PC-9 (cell line): ENCODE measurements around the gene ABCC6. TPM values are rescaled to one million over a fixed set of nuclear protein-coding genes. Genes with fewer than 3 reads are reported as not detected.

ENCODE experiments used
- BruUV-seq: library from RNA; stranded (reverse); fragments of 400-500 nt; replicated peaks from 2 replicates; lab custom pipeline; 2021; lab: Mats Ljungman, UMichigan
- CTCF ChIA-PET: fragments of 300-600 bp; sonication (Branson Sonifier 250); formaldehyde crosslinking; loops from one replicate; lab custom pipeline; 2022; ENCODE audit warnings: antibody characterized with exemption; lab: Charles Lee
- POLR2A ChIA-PET: fragments of 300-600 bp; sonication (Branson Sonifier 250); formaldehyde crosslinking; loops from one replicate; lab custom pipeline; 2022; ENCODE audit warnings: antibody characterized with exemption; ENCODE audit not compliant: unreplicated experiment; lab: Charles Lee
- DNase-seq, 2 experiments: peaks; one replicate each; pipeline versions ENCODE4 v3.0.0 to v3.0.0-alpha.2; 2015 to 2022; ENCODE audit warnings: mixed read lengths in 1 of 2
- H2AFZ ChIP-seq: fragments of 200-600 bp; sonication (generic); 2 replicates; pipeline ENCODE4 v1.8.1; 2017; ENCODE audit warnings: antibody characterized with exemption
- H3F3A ChIP-seq: fragments of 200-600 bp; sonication (generic); 2 replicates; pipeline ENCODE4 v1.8.1; 2017; ENCODE audit warnings: antibody characterized with exemption, mild to moderate bottlenecking, low read depth; ENCODE audit not compliant: insufficient read depth
- H3K27ac ChIP-seq: fragments of 200-600 bp; sonication (generic); 2 replicates; pipeline ENCODE4 v1.6.1; 2016; ENCODE audit warnings: mixed run types
- H3K27me3 ChIP-seq: fragments of 200-600 bp; sonication (generic); 2 replicates; pipeline ENCODE4 v1.6.1; 2016; ENCODE audit warnings: low read depth, mixed run types; ENCODE audit not compliant: insufficient read depth
- H3K36me3 ChIP-seq: fragments of 200-600 bp; sonication (generic); 2 replicates; pipeline ENCODE4 v1.6.1; 2016; ENCODE audit warnings: low read depth, mixed run types
- H3K4me1 ChIP-seq: fragments of 200-600 bp; sonication (generic); replicated peaks from 2 replicates; pipeline ENCODE4 v1.6.1; 2016; ENCODE audit warnings: mixed run types; ENCODE audit not compliant: insufficient read depth
- H3K4me2 ChIP-seq: fragments of 200-600 bp; sonication (generic); 2 replicates; pipeline ENCODE4 v1.6.1; 2017; ENCODE audit warnings: mixed run types
- H3K4me3 ChIP-seq: fragments of 200-600 bp; sonication (generic); 2 replicates; pipeline ENCODE4 v1.6.1; 2016; ENCODE audit warnings: mixed run types
- H3K79me2 ChIP-seq: fragments of 200-600 bp; sonication (generic); 2 replicates; pipeline ENCODE4 v1.6.1; 2017; ENCODE audit warnings: low read depth, mixed run types
- H3K9me2 ChIP-seq: fragments of 200-600 bp; sonication (generic); 2 replicates; pipeline ENCODE4 v1.8.1; 2017; ENCODE audit warnings: mild to moderate bottlenecking; ENCODE audit not compliant: insufficient read depth
- H3K9me3 ChIP-seq: fragments of 200-600 bp; sonication (generic); 2 replicates; pipeline ENCODE4 v1.8.1; 2016; ENCODE audit warnings: low read depth; ENCODE audit not compliant: insufficient read depth
- H4K20me1 ChIP-seq: fragments of 200-600 bp; sonication (generic); 2 replicates; pipeline ENCODE4 v1.8.1; 2017; ENCODE audit not compliant: insufficient read depth
- EZH2 ChIP-seq: fragments of 200-600 bp; sonication (generic); IDR thresholded peaks from 2 replicates; pipeline ENCODE4 v1.8.0; 2017; ENCODE audit warnings: antibody characterized with exemption, low read depth
- intact Hi-C: fragments of 100-400 bp; cut with micrococcal nuclease; formaldehyde crosslinking; loops from one replicate; pipeline ENCODE4 v1.10.0; 2022; ENCODE audit not compliant: unreplicated experiment
- total RNA-seq: library from RNA; stranded (reverse); gene quantifications from 2 replicates; pipeline ENCODE4 v1.2.3, GENCODE V29; 2021
- TF ChIP-seq, protein P1 (sequence below): fragments of 200-600 bp; sonication (generic); conservative IDR thresholded peaks from 2 replicates; pipeline ENCODE4 v1.6.1; 2017; ENCODE audit warnings: mixed run types, antibody characterized with exemption, mild to moderate bottlenecking, moderate library complexity

The ABCC6 gene
- total RNA-seq, 1 experiment from 2014 or later: 2.8 TPM

GRCh38 chr16:16122264-16122663 lies 101.0 kb downstream of the ABCC6 start:
- no TSS peak for BruUV-seq
- Histone ChIP-seq H3K36me3 (peaks cover 26% of the 10 kb centered on the region), H3K79me2 (no peaks in the 10 kb centered on the region), H3K27me3 (no peaks in the 10 kb centered on the region), H3K9me3 (no peaks in the 10 kb centered on the region), H3K4me1 (no peaks in the 10 kb centered on the region), H3F3A (peaks cover 28% of the 10 kb centered on the region), H4K20me1 (no peaks in the 10 kb centered on the region; the same call in 1 of the 2 replicates), H3K27ac (no peak overlapping the region), H3K4me2 (no peak overlapping the region), H3K4me3 (no peak overlapping the region), H2AFZ (no peak overlapping the region), H3K9me2 (no peaks in the 10 kb centered on the region)
- ChIA-PET CTCF (no interaction called here), POLR2A (no interaction called here)
- DNase-seq: no peak
- TF ChIP-seq EZH2: no peak
- TF ChIP-seq, protein P1, sequence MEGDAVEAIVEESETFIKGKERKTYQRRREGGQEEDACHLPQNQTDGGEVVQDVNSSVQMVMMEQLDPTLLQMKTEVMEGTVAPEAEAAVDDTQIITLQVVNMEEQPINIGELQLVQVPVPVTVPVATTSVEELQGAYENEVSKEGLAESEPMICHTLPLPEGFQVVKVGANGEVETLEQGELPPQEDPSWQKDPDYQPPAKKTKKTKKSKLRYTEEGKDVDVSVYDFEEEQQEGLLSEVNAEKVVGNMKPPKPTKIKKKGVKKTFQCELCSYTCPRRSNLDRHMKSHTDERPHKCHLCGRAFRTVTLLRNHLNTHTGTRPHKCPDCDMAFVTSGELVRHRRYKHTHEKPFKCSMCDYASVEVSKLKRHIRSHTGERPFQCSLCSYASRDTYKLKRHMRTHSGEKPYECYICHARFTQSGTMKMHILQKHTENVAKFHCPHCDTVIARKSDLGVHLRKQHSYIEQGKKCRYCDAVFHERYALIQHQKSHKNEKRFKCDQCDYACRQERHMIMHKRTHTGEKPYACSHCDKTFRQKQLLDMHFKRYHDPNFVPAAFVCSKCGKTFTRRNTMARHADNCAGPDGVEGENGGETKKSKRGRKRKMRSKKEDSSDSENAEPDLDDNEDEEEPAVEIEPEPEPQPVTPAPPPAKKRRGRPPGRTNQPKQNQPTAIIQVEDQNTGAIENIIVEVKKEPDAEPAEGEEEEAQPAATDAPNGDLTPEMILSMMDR: no peak
- intact Hi-C loops: no loop called here

- peaks cover 35% of the 10 kb centered on the region for H3K36me3 ChIP-seq
- ChIA-PET CTCF (no interaction called here), POLR2A (no interaction called here)
These were observed 102.0 kb downstream of the ABCC6 start for GRCh38 chr16:16121185-16121727.

DNA sequence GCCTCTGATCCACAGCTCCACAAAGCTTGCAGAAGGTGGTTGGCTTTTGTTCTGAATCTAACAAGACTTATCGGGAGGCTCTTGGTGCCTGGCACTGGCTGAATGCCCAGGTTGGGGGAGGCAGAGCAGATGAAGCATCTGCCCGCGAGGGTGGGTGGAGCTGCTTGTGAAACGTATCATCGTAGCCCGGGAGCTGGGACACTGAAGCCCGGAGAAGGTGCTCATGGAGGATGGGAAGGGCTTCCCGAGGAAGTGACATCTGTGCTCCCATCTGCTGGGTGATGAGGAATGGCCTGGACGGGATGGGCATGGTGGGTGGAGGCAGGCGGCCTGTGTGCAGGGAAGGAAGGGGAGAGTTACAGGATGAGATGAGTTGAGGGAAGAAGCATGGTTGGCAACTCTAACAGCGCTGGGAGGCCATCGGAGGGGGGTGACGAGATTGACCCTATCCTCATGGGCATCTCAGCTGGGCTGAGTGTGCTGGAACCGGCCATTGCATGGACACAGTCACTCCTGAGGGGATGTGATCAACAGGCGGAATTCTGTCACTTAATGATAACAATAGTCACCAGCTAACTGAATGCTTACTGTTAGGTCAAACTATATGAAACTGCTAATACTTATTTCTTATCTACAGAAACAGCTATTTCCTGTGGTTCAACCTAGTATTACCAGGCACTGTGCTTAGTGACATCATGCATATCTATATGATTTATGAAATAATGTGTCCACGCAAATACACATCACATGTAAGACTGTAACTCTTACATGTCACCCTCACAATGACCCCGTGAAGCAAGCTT lies 102.7 kb downstream of the ABCC6 start:
- no peak for TF ChIP-seq EZH2
- TF ChIP-seq, protein P1: no peak
- Histone ChIP-seq H3K27ac (no peak overlapping the region), H3F3A (peaks cover 11% of the 10 kb centered on the region), H3K79me2 (no peaks in the 10 kb centered on the region), H3K4me1 (no peaks in the 10 kb centered on the region), H2AFZ (no peak overlapping the region), H3K27me3 (no peaks in the 10 kb centered on the region), H4K20me1 (no peaks in the 10 kb centered on the region; the same call in 1 of the 2 replicates), H3K4me3 (no peak overlapping the region), H3K36me3 (peaks cover 35% of the 10 kb centered on the region), H3K9me2 (no peaks in the 10 kb centered on the region), H3K9me3 (no peaks in the 10 kb centered on the region), H3K4me2 (no peak overlapping the region)
- POLR2A ChIA-PET: interaction anchor here (0.6 kb wide), 1 partner anchor 63 kb away, joined by 11 read pairs; no protein-coding TSS in a partner anchor
- intact Hi-C loops: no loop called here
- no TSS peak for BruUV-seq
- CTCF ChIA-PET: no interaction called here
- DNase-seq: no peak

More at GRCh38 chr16:16121185-16121727, 102.0 kb downstream of the ABCC6 start:
- Histone ChIP-seq H3K27me3 (no peaks in the 10 kb centered on the region), H3F3A (peaks cover 18% of the 10 kb centered on the region), H4K20me1 (no peaks in the 10 kb centered on the region; the same call in 1 of the 2 replicates), H2AFZ (no peak overlapping the region), H3K4me1 (no peaks in the 10 kb centered on the region), H3K79me2 (no peaks in the 10 kb centered on the region), H3K9me2 (no peaks in the 10 kb centered on the region), H3K27ac (no peak overlapping the region), H3K4me3 (no peak overlapping the region), H3K4me2 (no peak overlapping the region), H3K9me3 (no peaks in the 10 kb centered on the region)
- no TSS peak for BruUV-seq
- no peak for DNase-seq
- intact Hi-C loops: no loop called here
- TF ChIP-seq, protein P1: no peak
- TF ChIP-seq EZH2: no peak
